Rectal smooth muscle tissue (tissue), 1 donor: ENCODE results near the gene CTR9.

Source experiments
- H3K27ac ChIP-seq: one replicate; pipeline ENCODE4 v1.7.0; 2013; ENCODE audit warnings: low read depth, low read length, inconsistent platforms
- H3K27me3 ChIP-seq: one replicate; pipeline ENCODE4 v1.7.0; 2013; ENCODE audit warnings: low read length; ENCODE audit not compliant: control insufficient read depth, insufficient read depth
- H3K36me3 ChIP-seq: one replicate; pipeline ENCODE4 v1.7.0; 2013; ENCODE audit warnings: low read length; ENCODE audit not compliant: control insufficient read depth, insufficient read depth
- H3K4me1 ChIP-seq: one replicate; pipeline ENCODE4 v1.7.0; 2013; ENCODE audit warnings: low read length; ENCODE audit not compliant: control insufficient read depth, insufficient read depth
- H3K4me3 ChIP-seq: one replicate; pipeline ENCODE4 v1.7.0; 2013; ENCODE audit warnings: low read length
- H3K9ac ChIP-seq: one replicate; pipeline ENCODE4 v1.7.0; 2013; ENCODE audit warnings: low read length

CTR9 gene

GRCh38 chr11:10797531-10797930 is 46.5 kb downstream of the CTR9 start:
- Histone ChIP-seq H3K27ac (no peak overlapping the region), H3K36me3 (peaks cover 54% of the 10 kb centered on the region)

GRCh38 chr11:10798330-10798928 is 47.4 kb downstream of the CTR9 start:
- Histone ChIP-seq H3K36me3 (peaks cover 63% of the 10 kb centered on the region), H3K9ac (no peak overlapping the region), H3K4me1 (no peaks in the 10 kb centered on the region)

More at GRCh38 chr11:10797531-10797930, 46.5 kb downstream of the CTR9 start:
- Histone ChIP-seq H3K4me3 (no peak overlapping the region), H3K27me3 (no peaks in the 10 kb centered on the region), H3K4me1 (no peaks in the 10 kb centered on the region), H3K9ac (no peak overlapping the region)

GRCh38 chr11:10800292-10800691 is 49.2 kb downstream of the CTR9 start:
- Histone ChIP-seq H3K4me3 (no peak overlapping the region), H3K36me3 (peaks cover 73% of the 10 kb centered on the region), H3K27me3 (no peaks in the 10 kb centered on the region), H3K4me1 (no peaks in the 10 kb centered on the region), H3K9ac (no peak overlapping the region), H3K27ac (no peak overlapping the region)

More at GRCh38 chr11:10798330-10798928, 47.4 kb downstream of the CTR9 start:
- H3K27ac ChIP-seq = no peak overlapping the region
- H3K27me3 ChIP-seq = no peaks in the 10 kb centered on the region
- H3K4me3 ChIP-seq = no peak overlapping the region

GRCh38 chr11:10803676-10804075 is 52.6 kb downstream of the CTR9 start:
- H3K36me3 ChIP-seq = peaks cover 68% of the 10 kb centered on the region
- H3K27ac ChIP-seq = peak overlapping the region; percentile 3

GRCh38 chr11:10805741-10806140 is 54.7 kb downstream of the CTR9 start:
- Histone ChIP-seq H3K27me3 (no peaks in the 10 kb centered on the region), H3K36me3 (peaks cover 50% of the 10 kb centered on the region), H3K4me3 (no peak overlapping the region), H3K27ac (no peak overlapping the region), H3K4me1 (peaks cover 21% of the 10 kb centered on the region), H3K9ac (no peak overlapping the region)

More at GRCh38 chr11:10803676-10804075, 52.6 kb downstream of the CTR9 start:
- Histone ChIP-seq H3K4me1 (peaks cover 17% of the 10 kb centered on the region), H3K4me3 (no peak overlapping the region), H3K27me3 (no peaks in the 10 kb centered on the region), H3K9ac (no peak overlapping the region)

- no peak overlapping the region for H3K9ac ChIP-seq
- peaks cover 21% of the 10 kb centered on the region for H3K4me1 ChIP-seq
- no peak overlapping the region for H3K27ac ChIP-seq
- H3K36me3 ChIP-seq = peaks cover 45% of the 10 kb centered on the region
- H3K27me3 ChIP-seq = no peaks in the 10 kb centered on the region
- peak overlapping the region; percentile 99 for H3K4me3 ChIP-seq
Observed at GRCh38 chr11:10806206-10806605, 55.2 kb downstream of the CTR9 start.

- peaks cover 21% of the 10 kb centered on the region for H3K4me1 ChIP-seq
- H3K9ac ChIP-seq = peak overlapping the region; percentile 99
- peaks cover 32% of the 10 kb centered on the region for H3K36me3 ChIP-seq
- peak overlapping the region; percentile 99 for H3K4me3 ChIP-seq
- H3K27ac ChIP-seq = peak overlapping the region; percentile 99
- no peaks in the 10 kb centered on the region for H3K27me3 ChIP-seq
Observed at GRCh38 chr11:10807493-10808234, 56.6 kb downstream of the CTR9 start.

- Histone ChIP-seq H3K27ac (peak overlapping the region; percentile 99), H3K36me3 (peaks cover 27% of the 10 kb centered on the region), H3K4me3 (peak overlapping the region; percentile 99), H3K27me3 (no peaks in the 10 kb centered on the region), H3K9ac (peak overlapping the region; percentile 99), H3K4me1 (peaks cover 21% of the 10 kb centered on the region)
Observed at GRCh38 chr11:10808235-10808552, 57.1 kb downstream of the CTR9 start.

- peaks cover 21% of the 10 kb centered on the region for H3K36me3 ChIP-seq
- H3K4me1 ChIP-seq = peaks cover 21% of the 10 kb centered on the region
- H3K27me3 ChIP-seq = no peaks in the 10 kb centered on the region
- H3K27ac ChIP-seq = peak within 1 kb of the TSS; percentile 99
- peak within 1 kb of the TSS; percentile 99 for H3K4me3 ChIP-seq
- H3K9ac ChIP-seq = peak within 1 kb of the TSS; percentile 99
Observed at GRCh38 chr11:10808553-10809372, 57.7 kb downstream of the CTR9 start, which contains the start of gene EIF4G2. TSS of gene EIF4G2 (minus strand) at chr11:10808926.

- H3K4me1 ChIP-seq = peaks cover 21% of the 10 kb centered on the region
- no peaks in the 10 kb centered on the region for H3K27me3 ChIP-seq
- peaks cover 15% of the 10 kb centered on the region for H3K36me3 ChIP-seq
- peak overlapping the region; percentile 88 for H3K9ac ChIP-seq
- peak overlapping the region; percentile 99 for H3K27ac ChIP-seq
- H3K4me3 ChIP-seq = peak overlapping the region; percentile 89
Observed at GRCh38 chr11:10809373-10810160, 58.5 kb downstream of the CTR9 start.

- Histone ChIP-seq H3K4me3 (no peak overlapping the region), H3K27ac (no peak overlapping the region), H3K4me1 (peaks cover 4% of the 10 kb centered on the region), H3K9ac (no peak overlapping the region), H3K27me3 (no peaks in the 10 kb centered on the region), H3K36me3 (no peaks in the 10 kb centered on the region)
Observed at GRCh38 chr11:10813945-10814344, 62.9 kb downstream of the CTR9 start.

- no peaks in the 10 kb centered on the region for H3K27me3 ChIP-seq
- H3K4me1 ChIP-seq = no peaks in the 10 kb centered on the region
- H3K9ac ChIP-seq = no peak overlapping the region
- no peak overlapping the region for H3K27ac ChIP-seq
- no peaks in the 10 kb centered on the region for H3K36me3 ChIP-seq
- H3K4me3 ChIP-seq = no peak overlapping the region
Observed at GRCh38 chr11:10818594-10818993, 67.5 kb downstream of the CTR9 start.
